GM21717 (cell line): ENCODE results near the gene CD200.
"Not testable (repeated sequence)": the region's sequence is repeated elsewhere in the genome, so short reads cannot be mapped to it uniquely, and the experiment has no call there.

Experiments used
- ATAC-seq: cut with Tn5 transposase; IDR thresholded peaks from one replicate; pipeline ENCODE4 v1.9.1; 2021; ENCODE audit warnings: mild to moderate bottlenecking, moderate library complexity; ENCODE audit not compliant: unreplicated experiment

The CD200 gene

DNA sequence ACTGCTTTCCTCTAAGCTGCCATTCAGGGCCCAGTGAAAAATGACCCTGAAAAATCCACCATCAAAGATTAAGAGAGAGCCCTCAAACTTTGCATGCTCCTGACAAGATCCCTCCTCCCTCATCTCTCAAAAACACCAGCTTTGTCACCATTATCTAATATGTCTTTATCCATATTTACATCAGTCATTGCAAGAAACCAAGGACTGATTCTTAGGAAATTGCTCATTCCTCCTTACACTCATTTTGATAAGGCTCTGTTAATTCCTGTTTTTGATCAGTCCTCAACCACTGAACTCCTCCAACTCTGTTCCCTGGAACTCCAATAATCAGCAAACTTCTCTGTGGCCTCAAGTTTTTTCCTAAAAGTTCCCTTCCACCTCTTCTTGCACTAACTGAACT is 51.8 kb downstream of the CD200 start:
- ATAC-seq = no peak

DNA sequence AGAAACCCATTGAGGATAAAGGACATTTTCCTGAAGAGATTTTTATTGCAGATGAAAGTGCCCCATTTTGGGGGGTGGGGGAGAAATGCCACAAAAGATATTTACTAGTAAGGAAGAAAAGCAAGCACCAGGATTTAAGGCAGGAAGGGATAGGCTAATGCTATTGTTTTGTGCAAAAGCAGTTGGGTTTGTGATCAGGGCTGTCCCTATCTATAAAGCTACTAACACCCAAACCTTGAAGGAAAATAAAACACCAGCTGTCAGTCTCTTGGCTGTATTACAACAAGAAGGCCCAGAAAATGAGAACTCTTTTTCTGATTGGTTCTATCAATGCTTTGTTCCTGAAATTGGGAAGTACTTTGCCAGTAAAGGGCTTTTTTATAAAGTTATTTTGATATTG is 56.0 kb downstream of the CD200 start:
- ATAC-seq = no peak

DNA sequence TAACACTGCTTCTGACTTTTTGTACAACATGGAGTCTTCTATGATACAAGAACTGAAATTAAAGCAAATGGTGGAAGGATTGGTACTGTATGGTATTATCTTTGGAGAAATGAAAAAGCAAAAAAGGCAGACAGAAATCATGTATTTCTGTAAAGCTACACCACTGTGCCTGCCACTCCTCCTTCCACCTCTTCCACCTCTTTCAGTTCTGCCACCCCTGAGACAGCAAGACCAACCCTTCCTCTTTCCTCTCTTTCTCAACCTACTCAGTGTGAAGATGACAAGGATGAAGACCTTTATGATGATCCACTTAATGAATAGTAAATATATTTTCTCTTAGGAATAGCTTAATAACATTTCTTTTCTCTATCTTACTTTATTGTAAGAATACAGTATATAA is 57.0 kb downstream of the CD200 start:
- no peak for ATAC-seq

GRCh38 chr3:112390783-112391641 is 58.1 kb downstream of the CD200 start:
- no peak for ATAC-seq

- ATAC-seq = no peak
Measured at GRCh38 chr3:112391648-112392047, 58.7 kb downstream of the CD200 start.

GRCh38 chr3:112392393-112393359 is 59.7 kb downstream of the CD200 start:
- no peak for ATAC-seq

- ATAC-seq = no peak
Measured at GRCh38 chr3:112393360-112393728, 60.4 kb downstream of the CD200 start.

GRCh38 chr3:112394003-112394640 is 61.2 kb downstream of the CD200 start:
- ATAC-seq = no peak

GRCh38 chr3:112395181-112395895 is 62.4 kb downstream of the CD200 start:
- ATAC-seq = no peak

DNA sequence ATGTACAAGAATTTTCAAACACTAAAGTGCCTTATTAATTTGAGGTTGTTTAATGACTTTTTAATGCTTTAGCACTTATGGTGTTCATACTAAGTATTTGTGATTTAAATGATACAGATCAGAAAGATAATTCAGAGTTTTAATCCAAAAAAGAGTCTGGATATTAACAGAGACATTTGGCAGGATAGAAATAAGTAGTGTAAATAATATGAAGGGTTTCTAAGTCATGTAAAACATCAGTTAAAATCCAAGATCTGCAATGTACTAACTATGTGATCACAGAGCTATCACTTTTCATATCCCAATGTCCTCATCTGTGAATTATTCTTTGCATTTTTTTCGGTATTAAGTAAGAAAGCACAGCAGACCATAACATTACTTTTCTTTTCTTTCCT is 62.9 kb downstream of the CD200 start:
- ATAC-seq = no peak

DNA sequence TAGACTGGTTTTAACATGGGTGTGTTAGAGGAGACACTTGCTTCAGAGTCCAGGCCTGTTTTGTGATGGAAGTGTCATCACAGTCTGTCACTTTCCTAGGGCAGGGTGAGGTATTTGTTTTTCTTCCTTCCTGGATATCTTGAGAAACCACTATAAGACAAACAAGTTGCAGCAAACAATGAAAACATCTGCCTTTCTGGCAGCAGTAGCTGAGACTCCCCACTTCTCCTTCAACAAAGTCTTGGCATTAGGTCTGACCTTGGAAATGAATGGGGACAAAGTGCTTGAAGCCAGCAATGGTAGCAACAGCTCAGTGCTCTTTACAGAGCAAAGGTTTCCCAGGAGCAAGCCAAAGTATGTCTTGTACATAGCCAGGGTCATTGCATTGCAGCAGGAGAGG is 64.6 kb downstream of the CD200 start:
- no peak for ATAC-seq

DNA sequence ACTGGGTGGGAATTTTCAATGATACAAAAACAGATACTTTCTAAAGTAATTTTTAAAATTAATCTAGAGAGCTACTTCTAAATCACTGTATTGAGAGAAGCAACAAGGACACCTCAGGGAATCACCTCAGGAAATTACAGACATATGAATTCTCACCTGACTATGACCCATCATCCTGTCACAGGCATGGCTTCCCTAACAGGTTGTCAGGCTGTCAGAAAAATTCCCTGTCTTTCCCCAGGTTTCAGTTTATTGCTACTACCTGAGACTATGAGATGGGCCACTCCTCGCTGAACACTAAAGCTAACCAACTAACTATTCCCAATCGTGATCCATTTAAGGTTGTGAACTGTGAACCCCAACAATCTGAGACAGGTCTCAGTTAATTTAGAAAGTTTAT is 66.1 kb downstream of the CD200 start:
- ATAC-seq = no peak

- not testable (repeated sequence) for ATAC-seq
Measured at GRCh38 chr3:112399554-112399953, 66.6 kb downstream of the CD200 start.

DNA sequence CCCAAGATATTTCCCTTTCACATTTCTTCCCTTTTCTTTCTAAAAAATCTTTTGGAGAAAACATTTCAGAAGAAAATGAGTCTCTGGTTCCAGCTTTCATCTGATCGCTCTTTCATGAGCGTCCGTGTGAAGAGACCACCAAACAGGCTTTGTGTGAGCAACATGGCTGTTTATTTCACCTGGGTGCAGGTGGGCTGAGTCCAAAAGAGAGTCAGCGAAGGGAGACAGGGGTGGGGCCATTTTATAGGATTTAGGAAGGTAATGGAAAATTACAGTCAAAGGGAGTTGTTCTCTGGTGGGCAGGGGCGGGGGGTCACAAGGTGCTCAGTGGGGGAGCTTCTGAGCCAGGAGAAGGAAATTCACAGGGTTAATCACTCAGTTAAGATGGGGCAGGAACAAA is 67.4 kb downstream of the CD200 start:
- not testable (repeated sequence) for ATAC-seq

DNA sequence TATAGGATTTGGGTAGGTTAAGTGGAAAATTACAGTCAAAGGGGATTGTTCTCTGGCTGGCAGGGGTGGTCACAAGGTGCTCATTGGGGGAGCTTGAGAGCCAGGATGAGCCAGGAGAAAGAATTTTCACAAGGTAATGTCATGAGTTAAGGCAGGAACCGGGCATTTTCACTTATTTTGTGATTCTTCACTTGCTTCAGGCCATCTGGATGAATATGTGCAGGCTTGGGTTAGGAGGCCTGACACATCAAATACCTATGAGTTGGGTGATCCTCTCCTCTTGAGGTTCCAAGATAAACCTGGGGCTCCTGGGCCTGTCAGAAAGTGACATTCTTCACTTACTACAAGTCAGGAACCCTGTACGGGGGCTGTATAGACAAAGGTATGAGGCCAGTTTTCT is 68.7 kb downstream of the CD200 start:
- no peak for ATAC-seq

GRCh38 chr3:112403103-112403502 is 70.1 kb downstream of the CD200 start:
- ATAC-seq = no peak

- not testable (repeated sequence) for ATAC-seq
Measured at GRCh38 chr3:112404924-112405549, 72.1 kb downstream of the CD200 start.

- ATAC-seq = peak; percentile 48
Measured at GRCh38 chr3:112405845-112406244, 72.9 kb downstream of the CD200 start.

DNA sequence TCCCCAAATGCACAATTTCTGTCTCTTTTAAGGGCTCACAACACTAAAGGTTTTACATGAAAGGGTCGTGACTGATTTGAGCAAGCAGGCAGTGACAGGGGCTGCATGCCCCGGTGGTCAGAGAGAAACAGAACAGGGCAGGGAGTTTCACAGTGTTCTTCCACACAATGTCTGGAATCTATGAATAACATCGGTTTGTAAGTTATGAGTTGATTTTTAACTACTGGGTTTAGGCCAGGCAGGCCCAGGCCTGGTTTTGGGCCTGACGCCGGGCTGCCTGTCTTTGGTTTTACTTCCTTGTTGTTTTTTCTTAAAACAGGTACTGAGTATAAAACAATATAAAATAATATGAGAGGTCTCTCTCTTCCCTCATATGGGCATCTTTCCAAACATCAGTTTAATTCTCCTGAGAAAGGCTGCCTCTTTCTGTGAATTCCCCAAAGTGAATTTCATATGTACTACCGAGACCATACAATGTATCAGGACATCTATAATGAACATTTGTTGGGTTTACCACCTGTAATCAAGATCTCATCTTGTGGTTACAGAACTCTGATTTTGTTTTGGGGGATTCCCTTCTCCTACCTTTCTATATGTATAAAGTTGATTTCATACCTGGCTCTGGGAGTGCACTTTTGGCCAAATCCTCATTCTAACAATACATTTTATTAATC is 74.4 kb downstream of the CD200 start:
- no peak for ATAC-seq
